NOMO-1 treated with dmso at 0.1 percent for 144 hours (cell line): ENCODE measurements around the gene NTMT1.

Experiments
- DNase-seq: peaks from one replicate; lab custom pipeline; 2025; ENCODE audit not compliant: unreplicated experiment; lab: John Stamatoyannopoulos, UW

Gene NTMT1

GRCh38 chr9:129613520-129614175, 12.3 kb upstream of the NTMT1 start:
- no peak for DNase-seq

- DNase-seq = no peak
Measured at GRCh38 chr9:129614932-129615331, 11.0 kb upstream of the NTMT1 start.

GRCh38 chr9:129615407-129616285, 10.3 kb upstream of the NTMT1 start:
- DNase-seq = no peak

DNA sequence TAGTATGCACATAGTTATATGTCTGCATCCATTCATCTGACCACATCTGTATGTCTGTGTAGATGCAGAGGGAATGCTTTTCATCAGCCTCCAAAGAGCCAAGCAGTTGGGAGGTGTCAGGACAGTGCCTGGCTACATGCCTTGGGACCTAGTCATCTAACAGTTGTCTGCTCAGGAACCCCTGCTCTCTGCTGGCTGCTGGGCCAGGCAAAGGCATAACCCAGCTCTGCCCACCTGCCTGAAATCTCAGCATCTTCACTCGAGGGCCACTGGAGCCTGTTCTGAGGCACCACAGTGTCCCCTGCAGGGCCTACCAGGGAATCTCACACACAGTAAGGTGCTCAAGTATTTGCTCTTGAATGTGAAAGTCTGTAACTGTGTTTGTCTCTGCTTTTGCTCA, 8.8 kb upstream of the NTMT1 start:
- no peak for DNase-seq

- DNase-seq = no peak
Measured at GRCh38 chr9:129619787-129620668, 5.9 kb upstream of the NTMT1 start.

DNA sequence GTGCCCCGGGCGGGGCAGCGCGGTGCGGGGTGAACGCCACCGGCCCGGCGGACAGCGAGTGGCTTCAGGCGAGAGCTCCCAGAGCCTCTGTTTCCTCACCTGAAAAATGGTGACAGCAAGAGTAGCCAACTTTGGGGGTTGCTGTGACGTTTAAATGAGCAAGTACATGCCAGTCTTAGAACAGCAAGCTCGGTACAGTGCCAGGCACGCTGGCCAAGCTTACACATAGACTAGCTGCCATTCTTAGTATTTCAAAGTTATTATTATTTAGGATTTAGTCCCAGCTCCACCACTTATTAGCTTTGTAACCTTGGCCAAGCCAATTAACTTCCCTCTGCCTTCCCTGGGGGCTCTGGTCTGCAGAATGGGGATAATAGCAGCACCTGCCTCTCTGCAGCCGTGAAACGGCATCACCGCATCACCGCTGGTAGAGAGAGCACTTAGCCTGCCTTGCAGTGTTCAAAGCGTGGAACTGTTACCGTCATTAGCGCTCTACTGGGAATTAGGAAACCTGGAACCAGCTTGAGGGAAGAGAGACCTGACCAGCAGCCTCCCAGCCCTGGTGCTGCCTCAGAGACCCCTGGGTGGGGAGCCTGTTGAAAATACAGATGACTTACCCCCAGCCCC, 5.2 kb upstream of the NTMT1 start, which contains the start of gene C9orf50:
Gene C9orf50, minus strand, starts transcription at position 433 of the 627 bp plus-strand sequence. CDS start 527 bp downstream, outside the sequence.
- no peak for DNase-seq

DNA sequence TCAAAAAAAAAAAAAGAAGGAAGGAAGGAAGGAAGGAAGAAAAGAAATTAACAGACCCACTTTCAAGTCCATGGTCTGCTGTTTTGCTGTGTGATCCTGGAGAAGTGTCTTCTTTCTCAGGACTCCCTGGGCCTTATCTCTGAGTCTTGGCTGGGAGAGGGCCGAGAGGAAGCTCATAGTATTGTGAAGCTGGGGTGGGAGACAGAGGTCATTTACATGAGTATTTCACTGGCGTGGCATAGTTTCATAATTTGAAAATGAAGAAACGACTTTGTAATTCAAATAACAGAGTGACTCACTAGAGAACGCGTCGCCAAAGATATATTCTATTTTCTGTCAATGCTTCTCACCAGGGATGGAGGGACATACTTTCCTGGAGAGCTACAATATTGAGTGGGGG, 2.6 kb upstream of the NTMT1 start:
- no peak for DNase-seq

DNA sequence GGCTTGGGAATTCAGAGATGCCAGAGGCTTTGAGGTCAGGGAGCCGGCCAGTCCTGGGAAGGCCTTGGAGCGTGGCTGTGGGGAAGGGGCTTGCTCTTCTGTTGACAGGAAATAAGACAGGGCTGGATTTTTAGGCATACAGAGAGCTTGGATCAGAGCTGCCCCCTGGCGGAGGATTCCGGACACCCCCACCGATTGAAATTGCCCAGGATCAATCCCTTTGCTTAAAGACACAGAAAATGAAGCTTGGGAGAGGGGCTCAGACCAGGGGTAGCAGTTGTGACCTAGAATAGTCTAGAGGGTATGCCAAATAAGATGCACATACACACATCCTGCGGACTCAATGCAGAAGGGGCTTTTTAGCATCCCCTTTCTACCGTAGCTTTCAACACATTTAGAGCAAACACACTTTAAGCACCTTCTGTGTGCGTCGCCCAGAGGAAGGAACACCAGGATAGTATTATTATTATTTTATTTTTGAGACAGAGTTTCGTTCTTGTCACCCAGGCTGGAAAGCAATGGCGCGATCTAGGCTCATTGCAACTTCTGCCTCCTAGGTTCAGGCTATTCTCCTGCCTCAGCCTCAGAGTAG, 1.7 kb upstream of the NTMT1 start:
- peak; percentile 4 for DNase-seq

- DNase-seq = peak; percentile 73
Measured at GRCh38 chr9:129624947-129625346, 1.0 kb upstream of the NTMT1 start.

- DNase-seq = no peak
Measured at GRCh38 chr9:129626625-129627284, 792 bp downstream of the NTMT1 start.

DNA sequence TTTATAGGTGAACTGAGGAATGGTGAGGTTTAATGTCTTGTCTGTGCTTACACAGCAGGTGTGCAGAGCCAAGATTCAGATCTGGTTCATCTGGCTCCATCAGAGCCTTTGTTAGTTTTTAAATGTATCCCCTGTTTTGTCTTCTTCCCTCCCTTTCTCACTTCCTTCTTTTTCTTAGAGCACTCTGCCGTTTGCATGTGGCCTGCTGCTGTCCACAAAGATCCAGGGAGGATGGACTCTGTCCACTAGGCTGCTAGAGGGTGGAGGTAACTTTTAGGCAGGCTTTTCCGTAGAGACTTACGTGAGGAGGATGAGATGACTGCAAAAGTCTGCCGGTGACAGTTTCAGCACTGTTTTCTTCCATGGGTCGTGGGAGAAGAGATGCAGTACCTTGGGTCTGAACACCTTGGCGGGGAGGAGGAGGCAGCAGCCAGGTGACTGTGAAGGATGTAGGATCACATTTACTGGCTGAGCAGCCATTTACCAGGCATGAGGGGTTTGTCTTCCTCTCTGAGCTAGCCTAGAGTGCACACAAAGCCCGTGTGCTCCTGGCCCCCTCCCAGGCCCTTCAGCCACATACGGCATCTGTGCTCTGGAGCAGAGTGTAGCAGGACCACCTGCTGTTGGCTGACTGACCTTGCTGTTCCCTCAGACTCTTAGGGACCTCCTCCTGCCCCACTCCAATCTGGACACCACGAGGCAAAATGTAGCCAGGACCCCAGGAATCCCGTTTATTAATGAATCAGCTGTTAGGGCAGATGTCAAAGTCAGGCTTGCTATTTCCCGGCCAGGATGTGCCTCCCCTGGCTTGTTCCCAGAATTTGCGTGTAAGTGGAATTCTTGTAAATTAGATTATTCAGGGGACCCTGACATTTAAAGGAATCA, 1.8 kb downstream of the NTMT1 start:
- peak; percentile 7 for DNase-seq

GRCh38 chr9:129628709-129629108, 2.7 kb downstream of the NTMT1 start:
- no peak for DNase-seq

- DNase-seq = no peak
Measured at GRCh38 chr9:129629251-129629820, 3.4 kb downstream of the NTMT1 start.

- DNase-seq = no peak
Measured at GRCh38 chr9:129630967-129631673, 5.2 kb downstream of the NTMT1 start.

- no peak for DNase-seq
Measured at GRCh38 chr9:129631674-129632129, 5.7 kb downstream of the NTMT1 start.

- DNase-seq = no peak
Measured at GRCh38 chr9:129632460-129632859, 6.5 kb downstream of the NTMT1 start.

DNA sequence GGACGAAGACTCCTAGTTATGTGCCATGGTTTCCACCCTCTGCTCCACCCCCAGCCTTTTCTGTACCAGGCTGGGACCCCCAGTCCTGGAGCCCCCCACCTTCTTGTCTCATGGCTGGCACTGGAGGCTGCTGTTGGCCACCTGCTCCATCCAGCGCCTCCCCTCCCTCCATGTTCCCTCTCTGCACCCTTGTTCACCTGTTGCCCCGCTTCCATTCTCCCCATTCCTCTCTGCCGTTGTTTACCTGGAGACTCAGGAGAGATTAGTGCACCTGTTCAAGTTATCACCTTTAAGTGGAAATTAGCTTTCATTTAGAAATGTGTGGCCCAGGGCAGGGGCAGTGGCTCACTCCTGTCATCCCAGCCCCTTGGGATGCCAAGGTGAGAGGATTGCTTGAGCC, 7.2 kb downstream of the NTMT1 start:
- no peak for DNase-seq

- no peak for DNase-seq
Measured at GRCh38 chr9:129633848-129634247, 7.9 kb downstream of the NTMT1 start.
